Endothelial cell of umbilical vein (primary cell): ENCODE data around the gene ANKRD36.
"Not testable (repeated sequence)": the region's sequence is repeated elsewhere in the genome, so short reads cannot be mapped to it uniquely, and the experiment has no call there.

Experiments
- CTCF ChIP-seq, 2 donors: IDR thresholded peaks; 1 replicate in 1 of 2; 2 replicates in 1 of 2; pipeline ENCODE4 v1.5.1; 2011; ENCODE audit warnings: low read length in 2 of 2, mild to moderate bottlenecking in 2 of 2, moderate library complexity in 2 of 2, control low read depth in 1 of 2, inconsistent platforms in 1 of 2, low read depth in 1 of 2; ENCODE audit not compliant: insufficient read depth in 1 of 2; ENCODE audit errors: extremely low read depth in 1 of 2
- POLR2A ChIP-seq: IDR thresholded peaks from 2 replicates; pipeline ENCODE4 v1.6.1; 2012; ENCODE audit warnings: low read depth, mild to moderate bottlenecking, control low read depth, low read length

- TF ChIP-seq POLR2A; CTCF (IDR thresholded peaks at IDR 0.05; ENCODE audit: extremely low read depth in 1 of 2, insufficient read depth in 1 of 2, low read depth in 1 of 2, low read length in 2 of 2): not testable (repeated sequence)
These were observed 30.7 kb upstream of the ANKRD36 start for GRCh38 chr2:97082206-97082605.
